A673 (cell line): ENCODE data around the gene JMJD6. TPM values are rescaled to one million over a fixed set of nuclear protein-coding genes. Genes with fewer than 3 reads are reported as not detected.

Experiments used
- BruUV-seq: library from RNA; stranded (reverse); fragments of 400-500 nt; replicated peaks from 2 replicates; lab custom pipeline; 2021; lab: Mats Ljungman, UMichigan
- CTCF ChIA-PET: fragments of 300-600 bp; sonication (Branson Sonifier 250); formaldehyde crosslinking; loops from one replicate; lab custom pipeline; 2022; ENCODE audit warnings: antibody characterized with exemption; lab: Charles Lee
- POLR2A ChIA-PET: fragments of 300-600 bp; sonication (Branson Sonifier 250); formaldehyde crosslinking; loops from one replicate; lab custom pipeline; 2022; ENCODE audit warnings: antibody characterized with exemption; ENCODE audit not compliant: low non-redundant PET; lab: Charles Lee
- DNase-seq: peaks from one replicate; pipeline ENCODE4 v3.0.0-alpha.2; 2015; ENCODE audit warnings: low spot score
- H3K27ac ChIP-seq: fragments of 200-600 bp; sonication (generic); 2 replicates; pipeline ENCODE4 v1.5.1; 2016; ENCODE audit warnings: mixed run types, low read depth, mild to moderate bottlenecking, mixed read lengths, antibody characterized with exemption, low read length; ENCODE audit not compliant: poor library complexity, severe bottlenecking
- H3K27me3 ChIP-seq: fragments of 200-600 bp; sonication (generic); replicated peaks from 2 replicates; pipeline ENCODE4 v1.6.1; 2017; ENCODE audit warnings: mixed run types, low read depth, mild to moderate bottlenecking, mixed read lengths, antibody characterized with exemption, low read length; ENCODE audit not compliant: insufficient read depth, poor library complexity
- H3K36me3 ChIP-seq: fragments of 200-600 bp; sonication (generic); 2 replicates; pipeline ENCODE4 v1.6.1; 2016; ENCODE audit warnings: mixed run types, mild to moderate bottlenecking, mixed read lengths, antibody characterized with exemption, low read length; ENCODE audit not compliant: insufficient read depth, poor library complexity, severe bottlenecking
- H3K4me1 ChIP-seq: fragments of 200-600 bp; sonication (generic); 2 replicates; pipeline ENCODE4 v1.6.1; 2017; ENCODE audit warnings: mixed run types, mild to moderate bottlenecking, mixed read lengths, antibody characterized with exemption, low read length; ENCODE audit not compliant: insufficient read depth, poor library complexity, severe bottlenecking
- H3K4me3 ChIP-seq: fragments of 200-600 bp; sonication (generic); 2 replicates; pipeline ENCODE4 v1.5.1; 2016; ENCODE audit warnings: low read depth, mixed run types, mild to moderate bottlenecking, mixed read lengths, low read length; ENCODE audit not compliant: poor library complexity, severe bottlenecking
- H3K9me3 ChIP-seq: fragments of 200-600 bp; sonication (generic); 2 replicates; pipeline ENCODE4 v1.6.1; 2016; ENCODE audit warnings: mixed run types, low read depth, mild to moderate bottlenecking, mixed read lengths, antibody characterized with exemption, low read length; ENCODE audit not compliant: poor library complexity, severe bottlenecking
- EZH2 ChIP-seq: fragments of 200-600 bp; sonication (generic); IDR thresholded peaks from 2 replicates; pipeline ENCODE4 v1.6.1; 2017; ENCODE audit warnings: borderline replicate concordance, low read depth, mild to moderate bottlenecking, mixed read lengths, antibody characterized with exemption, low read length; ENCODE audit not compliant: poor library complexity, severe bottlenecking
- intact Hi-C: fragments of 100-400 bp; cut with micrococcal nuclease; formaldehyde crosslinking; loops from one replicate; pipeline ENCODE4 v1.10.0; 2022; ENCODE audit not compliant: unreplicated experiment
- total RNA-seq: library from RNA; stranded (reverse); gene quantifications from 2 replicates; pipeline ENCODE4 v1.2.3, GENCODE V29; 2021
- TF ChIP-seq, protein P1 (sequence below): fragments of 300-800, 200-600 bp; sonication (generic); conservative IDR thresholded peaks from 2 replicates; pipeline ENCODE4 v1.5.1; 2017; ENCODE audit warnings: low read depth, mild to moderate bottlenecking, antibody characterized with exemption, low read length, moderate library complexity, mixed read lengths

Gene JMJD6
- total RNA-seq, 1 experiment from 2014 or later, result 77.6 TPM

DNA sequence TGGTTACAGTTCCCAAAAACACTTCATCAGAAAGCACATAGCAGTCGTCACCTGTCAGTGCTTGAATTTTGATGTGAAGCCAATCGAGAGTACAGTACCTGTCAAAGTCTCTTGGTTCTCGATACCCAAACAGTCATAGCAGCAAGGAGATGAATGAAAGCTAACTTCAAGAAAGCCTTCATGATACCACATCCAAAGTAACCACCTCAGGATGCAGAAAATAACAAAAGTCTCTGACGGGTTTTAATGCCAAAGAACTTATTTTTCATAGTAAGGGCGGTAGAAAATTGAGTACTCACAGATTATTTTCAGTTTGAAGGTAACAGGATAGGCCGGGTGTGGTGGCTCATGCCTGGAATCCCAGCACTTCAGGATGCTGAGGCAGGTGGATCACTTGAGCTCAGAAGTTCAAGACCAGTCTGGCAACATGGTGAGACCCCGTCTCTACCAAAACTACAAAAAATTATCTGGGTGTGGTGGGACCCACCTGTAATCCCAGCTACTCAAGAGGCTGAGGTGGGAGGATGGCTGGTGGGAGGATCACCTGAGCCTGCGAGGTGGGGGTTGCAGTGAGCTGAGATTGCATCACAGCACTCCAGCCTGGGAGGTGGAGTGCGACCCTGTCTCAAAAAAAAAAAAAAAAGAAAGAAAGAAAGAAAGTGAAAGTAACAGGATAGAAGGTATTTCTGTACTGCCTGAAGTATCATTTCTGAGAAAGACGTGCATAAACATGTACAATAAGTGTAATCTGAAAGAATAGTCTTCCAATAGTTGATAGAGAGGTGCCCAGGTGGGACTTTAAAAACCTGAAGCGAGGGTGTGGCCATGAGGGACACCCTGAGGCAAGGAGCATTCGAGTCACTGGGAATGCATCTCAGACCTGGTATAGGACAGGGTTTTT lies 26.9 kb upstream of the JMJD6 start:
- BruUV-seq, result no TSS peak
- TF ChIP-seq EZH2, result no peak
- TF ChIP-seq, protein P1, sequence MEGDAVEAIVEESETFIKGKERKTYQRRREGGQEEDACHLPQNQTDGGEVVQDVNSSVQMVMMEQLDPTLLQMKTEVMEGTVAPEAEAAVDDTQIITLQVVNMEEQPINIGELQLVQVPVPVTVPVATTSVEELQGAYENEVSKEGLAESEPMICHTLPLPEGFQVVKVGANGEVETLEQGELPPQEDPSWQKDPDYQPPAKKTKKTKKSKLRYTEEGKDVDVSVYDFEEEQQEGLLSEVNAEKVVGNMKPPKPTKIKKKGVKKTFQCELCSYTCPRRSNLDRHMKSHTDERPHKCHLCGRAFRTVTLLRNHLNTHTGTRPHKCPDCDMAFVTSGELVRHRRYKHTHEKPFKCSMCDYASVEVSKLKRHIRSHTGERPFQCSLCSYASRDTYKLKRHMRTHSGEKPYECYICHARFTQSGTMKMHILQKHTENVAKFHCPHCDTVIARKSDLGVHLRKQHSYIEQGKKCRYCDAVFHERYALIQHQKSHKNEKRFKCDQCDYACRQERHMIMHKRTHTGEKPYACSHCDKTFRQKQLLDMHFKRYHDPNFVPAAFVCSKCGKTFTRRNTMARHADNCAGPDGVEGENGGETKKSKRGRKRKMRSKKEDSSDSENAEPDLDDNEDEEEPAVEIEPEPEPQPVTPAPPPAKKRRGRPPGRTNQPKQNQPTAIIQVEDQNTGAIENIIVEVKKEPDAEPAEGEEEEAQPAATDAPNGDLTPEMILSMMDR, result no peak
- Histone ChIP-seq H3K27ac (no peak overlapping the region), H3K9me3 (no peaks in the 10 kb centered on the region), H3K27me3 (no peaks in the 10 kb centered on the region), H3K4me3 (no peak overlapping the region), H3K36me3 (peaks cover 8% of the 10 kb centered on the region), H3K4me1 (no peaks in the 10 kb centered on the region)
- CTCF ChIA-PET, result no interaction called here
- DNase-seq, result no peak
- intact Hi-C loops, result no loop called here
- POLR2A ChIA-PET, result no interaction called here

DNA sequence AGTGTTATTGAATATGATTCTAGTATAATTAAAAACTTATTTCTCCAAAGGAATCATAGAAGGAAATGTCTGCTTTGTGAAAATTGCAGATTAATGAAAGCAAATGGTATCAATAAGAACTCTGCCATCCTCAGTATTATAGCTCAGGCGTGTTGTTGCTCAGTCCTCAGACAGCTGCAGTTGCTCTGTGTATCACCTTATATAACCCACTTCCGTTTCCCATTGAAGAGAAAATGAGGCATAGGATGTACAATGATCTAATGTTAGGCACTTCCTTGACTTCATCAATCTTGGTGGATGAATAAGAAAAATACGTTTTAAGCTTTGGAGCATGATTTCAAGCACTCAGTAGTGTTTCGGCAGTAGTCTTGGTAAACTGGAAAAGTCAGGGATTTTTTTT lies 25.6 kb upstream of the JMJD6 start:
- no peak overlapping the region for H3K27ac ChIP-seq
- no TSS peak for BruUV-seq
- H3K9me3 ChIP-seq, result no peaks in the 10 kb centered on the region
- H3K27me3 ChIP-seq, result no peaks in the 10 kb centered on the region
- peaks cover 9% of the 10 kb centered on the region for H3K36me3 ChIP-seq
- intact Hi-C loops, result no loop called here
- TF ChIP-seq, protein P1, result no peak
- no peak for TF ChIP-seq EZH2
- H3K4me1 ChIP-seq, result no peaks in the 10 kb centered on the region
- H3K4me3 ChIP-seq, result no peak overlapping the region
- ChIA-PET CTCF (no interaction called here), POLR2A (no interaction called here)
- DNase-seq, result no peak

DNA sequence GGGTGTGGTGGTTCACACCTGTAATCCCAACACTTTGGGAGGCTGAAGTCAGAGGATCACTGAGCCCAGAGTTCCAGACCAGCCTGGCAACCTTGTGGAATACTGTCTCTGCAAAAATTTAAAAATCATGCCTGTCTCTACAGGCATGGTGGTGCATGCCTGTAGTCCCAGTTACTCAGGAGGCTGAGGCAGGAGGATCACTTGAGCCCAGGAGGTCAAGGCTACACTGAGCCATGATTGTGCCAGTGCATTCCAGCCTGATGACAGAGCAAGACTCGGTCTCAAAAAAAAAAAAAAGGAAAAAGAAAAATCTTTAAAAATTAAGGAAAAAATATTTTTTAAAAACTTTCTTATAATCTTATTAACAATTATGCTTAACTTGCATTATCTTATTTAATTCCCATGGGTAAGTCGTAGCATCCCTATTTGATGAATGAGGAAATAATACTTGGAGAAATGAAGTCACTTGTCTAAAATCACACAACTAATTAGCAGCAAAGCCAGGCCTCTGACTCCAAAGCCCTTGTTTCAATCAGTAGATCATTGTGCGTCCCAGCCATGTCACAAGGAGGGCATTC lies 25.1 kb upstream of the JMJD6 start:
- intact Hi-C loops, result no loop called here
- Histone ChIP-seq H3K4me3 (no peak overlapping the region), H3K4me1 (no peaks in the 10 kb centered on the region), H3K9me3 (no peaks in the 10 kb centered on the region), H3K27me3 (no peaks in the 10 kb centered on the region), H3K27ac (no peak overlapping the region), H3K36me3 (peaks cover 12% of the 10 kb centered on the region)
- ChIA-PET POLR2A (no interaction called here), CTCF (no interaction called here)
- DNase-seq, result no peak
- TF ChIP-seq EZH2, result no peak
- TF ChIP-seq, protein P1, result no peak
- BruUV-seq, result no TSS peak
